CD4-positive, alpha-beta T cell treated with Interleukin-6 at 100 ng/mL for 8 hours (primary cell): ENCODE data around the gene EPHA3.

ENCODE experiments used
- DNase-seq: peaks from one replicate; pipeline ENCODE4 v3.0.0-alpha.2; 2020; ENCODE audit warnings: mixed read lengths, low spot score

Gene EPHA3

DNA sequence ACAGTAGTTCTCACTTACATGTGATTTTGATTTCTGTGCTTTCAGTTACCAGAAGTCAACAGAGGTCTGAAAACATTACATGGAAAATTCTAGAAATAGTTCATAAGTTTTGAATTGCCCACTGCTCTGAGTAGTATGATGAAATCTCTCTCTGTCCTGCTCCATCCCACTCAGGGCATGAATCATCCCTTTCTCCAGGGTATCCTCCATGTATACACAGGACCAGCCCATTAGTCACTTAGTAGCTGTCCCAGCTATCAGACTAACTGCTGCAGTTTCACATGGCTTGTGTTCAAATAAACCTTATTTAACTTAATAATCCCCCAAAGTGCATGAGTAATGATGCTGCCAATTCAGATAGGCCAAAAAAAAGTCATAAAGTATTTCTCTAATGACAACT is 38.6 kb downstream of the EPHA3 start:
- no peak for DNase-seq

DNA sequence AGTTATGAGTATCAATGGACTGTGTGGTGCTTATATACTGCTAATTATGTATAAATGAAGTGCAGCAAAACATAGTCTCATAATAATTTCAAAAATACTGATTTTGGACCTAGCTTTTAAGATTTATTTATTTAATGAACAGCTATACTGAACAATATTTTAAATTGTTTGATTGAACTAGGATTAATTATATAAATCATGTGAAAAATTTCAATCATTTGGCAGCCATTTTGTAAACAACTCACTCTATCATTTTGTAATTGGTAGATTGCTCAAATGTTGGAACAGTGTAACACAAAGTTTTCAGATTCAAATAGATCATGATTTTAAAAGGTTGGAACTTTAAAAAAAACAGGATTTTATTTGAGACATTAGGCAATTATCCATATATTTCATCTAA is 47.0 kb downstream of the EPHA3 start:
- DNase-seq, result no peak

DNA sequence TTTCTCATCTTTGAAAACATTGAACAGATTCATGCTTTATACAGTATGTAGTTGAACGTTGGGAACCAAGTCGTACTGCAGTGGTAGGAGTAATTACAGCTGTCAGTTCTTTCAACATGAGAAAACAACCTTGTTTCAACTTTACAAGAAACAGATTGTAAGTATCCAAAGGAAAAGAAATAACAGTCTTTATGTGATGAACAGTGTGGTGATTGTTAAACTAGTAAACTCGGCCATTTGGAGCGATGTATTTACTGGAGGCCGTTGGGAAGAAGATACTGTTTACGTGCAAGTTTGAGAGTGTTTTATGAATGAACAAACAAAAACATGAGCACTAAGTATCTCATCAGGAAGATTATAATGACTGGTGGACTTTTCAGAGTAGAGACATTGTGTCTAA is 48.4 kb downstream of the EPHA3 start:
- no peak for DNase-seq

DNA sequence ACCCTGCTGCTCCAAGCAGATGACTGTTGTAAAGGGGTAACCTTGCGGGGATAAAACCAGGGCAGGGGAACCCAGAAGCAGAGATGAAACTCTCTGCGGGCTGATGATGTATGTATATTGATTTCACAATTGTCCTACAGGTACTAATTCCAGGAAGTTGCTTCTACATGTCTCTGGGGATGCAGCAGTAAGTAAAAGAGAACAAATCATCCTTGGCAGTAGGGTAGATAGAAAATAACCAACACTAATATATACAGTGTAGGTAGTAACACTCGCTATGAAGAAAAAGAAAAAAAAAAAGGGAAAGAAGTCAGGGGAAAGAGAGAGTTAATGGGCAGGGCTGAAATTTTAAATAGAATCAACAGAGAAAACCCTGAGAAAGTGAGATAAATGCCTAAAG is 50.2 kb downstream of the EPHA3 start:
- DNase-seq, result no peak

DNA sequence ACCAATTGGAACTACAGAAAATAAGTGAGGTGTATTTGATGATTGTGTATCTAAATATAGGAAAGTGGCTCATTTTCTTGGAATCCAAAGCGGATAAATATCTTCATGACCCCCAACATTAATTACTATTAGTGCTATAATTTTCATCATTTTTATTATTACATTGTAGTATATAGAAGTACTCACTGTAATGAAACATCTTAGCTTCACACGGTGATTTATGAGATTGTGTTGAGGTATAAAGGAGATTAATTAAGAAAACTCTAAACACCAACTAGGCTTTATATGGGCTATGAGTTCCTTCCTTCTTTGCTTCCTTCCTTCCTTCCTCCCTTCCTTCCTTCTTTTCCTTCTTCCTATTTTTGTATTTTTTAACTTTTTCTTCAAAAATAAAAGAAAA is 52.2 kb downstream of the EPHA3 start:
- DNase-seq, result no peak

DNA sequence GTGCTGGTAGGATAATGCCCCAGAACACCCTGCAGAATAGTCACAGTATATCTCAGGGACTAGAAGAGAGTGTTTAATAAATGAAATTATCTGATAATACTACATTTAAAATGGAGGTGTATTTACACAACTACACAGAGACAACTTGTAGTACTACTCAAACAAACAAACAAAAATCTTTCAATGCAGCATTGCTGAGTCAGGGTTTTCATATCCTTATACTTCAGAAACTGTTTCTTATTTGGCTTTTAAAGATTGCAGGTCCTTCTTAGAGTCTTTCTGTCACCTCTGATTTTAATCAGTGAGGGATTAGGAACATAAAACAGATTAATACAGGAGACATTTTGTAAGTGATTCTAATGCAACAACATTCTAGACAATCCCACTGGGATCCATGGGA is 57.4 kb downstream of the EPHA3 start:
- DNase-seq, result no peak

DNA sequence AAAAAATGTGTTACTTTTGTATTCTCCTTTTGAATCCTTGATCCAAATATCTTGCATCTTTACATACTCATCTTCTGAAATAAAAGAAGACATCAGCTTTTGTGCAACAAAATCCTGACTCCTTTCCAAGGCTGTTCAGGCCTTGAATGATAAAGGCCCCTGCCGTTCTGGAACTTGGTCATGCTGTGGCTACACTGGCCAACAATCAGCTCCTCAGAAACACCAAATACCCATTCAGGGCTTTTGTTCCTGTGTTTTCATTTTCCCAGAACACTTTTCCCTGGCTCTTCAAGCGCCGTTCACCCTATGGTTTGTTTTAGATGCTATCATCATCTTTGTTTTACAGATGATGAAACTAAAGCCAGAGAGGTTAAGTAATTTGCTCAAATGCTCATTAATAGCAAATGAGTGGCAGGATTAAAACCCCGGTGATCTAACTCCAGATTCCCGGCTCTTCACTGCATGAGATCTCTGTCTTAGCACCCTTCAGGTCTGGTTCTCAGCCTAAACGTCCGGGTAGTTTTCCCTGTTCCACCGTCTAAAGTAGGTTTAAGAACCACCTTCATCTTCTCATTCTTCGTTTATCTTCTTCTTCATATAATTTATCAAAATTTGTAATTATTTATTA is 58.3 kb downstream of the EPHA3 start:
- DNase-seq, result no peak

DNA sequence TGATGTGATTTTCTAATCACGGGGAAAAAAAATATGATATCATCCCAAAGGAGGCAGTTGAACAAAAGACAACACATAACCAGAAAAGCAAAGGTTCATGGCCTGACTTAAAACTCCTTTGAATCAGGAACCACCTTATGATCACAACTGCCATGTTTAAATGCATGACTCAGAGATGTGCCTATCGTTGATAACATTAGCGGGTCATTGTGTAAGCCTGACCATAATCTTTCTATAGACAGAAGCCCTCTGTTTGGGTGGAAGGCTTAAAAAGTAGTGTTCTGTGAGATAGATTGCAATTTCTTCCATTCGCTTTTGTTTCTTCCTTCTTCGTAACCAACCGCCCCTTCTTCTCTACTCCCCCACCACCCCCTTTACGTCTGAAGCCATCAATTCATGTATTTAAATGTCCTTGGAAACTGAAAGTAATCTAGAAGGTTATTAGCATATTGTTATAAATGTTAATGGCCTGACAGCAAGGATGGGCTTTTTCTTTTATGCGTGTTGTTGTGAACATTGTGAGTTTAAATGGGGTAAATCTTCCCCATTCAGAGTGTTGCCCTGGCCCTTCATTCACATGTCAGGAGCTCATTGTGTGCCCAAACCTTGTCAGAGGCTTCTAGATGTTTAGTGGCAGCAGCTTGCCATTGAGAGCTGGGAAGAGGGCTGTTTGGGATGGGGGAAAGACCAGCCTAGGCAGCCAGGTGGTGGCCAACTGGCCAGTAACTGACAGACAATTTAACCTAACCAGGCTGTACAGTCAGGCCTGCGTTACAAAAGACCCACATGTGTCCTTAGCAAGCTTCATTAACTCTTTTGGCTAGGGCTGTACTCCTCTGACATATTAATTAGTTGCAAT is 64.5 kb downstream of the EPHA3 start:
- DNase-seq, result no peak

DNA sequence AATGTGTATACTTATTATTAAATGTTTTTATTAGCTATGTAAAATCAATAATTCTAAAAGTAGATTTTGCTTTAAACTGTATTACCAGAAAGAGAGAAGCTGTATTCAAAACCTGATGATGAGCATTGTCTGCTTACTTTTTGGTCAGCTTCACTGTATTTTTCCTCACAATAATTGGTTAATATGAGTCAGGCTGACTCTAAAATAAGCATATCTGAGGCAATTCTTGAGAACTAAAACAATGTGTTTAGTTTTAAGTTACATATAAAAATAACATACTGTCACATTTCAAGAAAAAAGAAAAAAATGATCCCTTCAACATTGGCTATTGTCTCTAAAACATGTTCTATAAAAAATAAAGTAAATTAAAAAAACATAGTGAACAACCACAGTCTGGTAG is 66.1 kb downstream of the EPHA3 start:
- DNase-seq, result no peak

DNA sequence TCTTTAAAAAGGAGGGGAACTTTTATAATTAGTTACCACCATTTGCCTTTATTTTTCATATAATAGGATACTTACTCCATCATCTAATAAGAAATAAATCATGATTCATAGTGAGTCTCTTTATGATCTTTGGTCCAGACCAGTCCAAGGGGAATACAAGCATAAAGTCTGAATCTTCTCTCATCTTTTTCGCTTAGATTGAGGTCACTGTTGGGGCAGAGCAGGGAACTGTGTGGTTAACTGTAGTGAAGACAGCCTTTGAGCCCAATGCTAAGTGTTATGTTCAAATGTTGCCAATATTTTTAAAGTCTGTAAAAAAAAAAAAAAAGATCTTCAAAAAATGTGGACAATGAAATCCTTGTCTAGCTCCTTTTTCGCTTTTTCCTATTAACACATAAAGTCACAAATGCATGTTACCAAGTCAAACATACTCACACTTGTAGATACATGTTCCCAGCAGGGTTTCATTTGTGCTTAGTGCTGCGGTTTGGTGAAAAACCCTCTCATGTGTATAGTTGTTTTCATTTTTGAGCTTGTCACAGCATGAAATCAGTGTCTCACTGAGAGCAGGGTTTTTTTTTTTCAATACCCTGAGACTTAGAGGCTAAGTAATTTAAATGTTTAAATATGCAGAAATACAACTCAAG is 72.1 kb downstream of the EPHA3 start:
- no peak for DNase-seq

DNA sequence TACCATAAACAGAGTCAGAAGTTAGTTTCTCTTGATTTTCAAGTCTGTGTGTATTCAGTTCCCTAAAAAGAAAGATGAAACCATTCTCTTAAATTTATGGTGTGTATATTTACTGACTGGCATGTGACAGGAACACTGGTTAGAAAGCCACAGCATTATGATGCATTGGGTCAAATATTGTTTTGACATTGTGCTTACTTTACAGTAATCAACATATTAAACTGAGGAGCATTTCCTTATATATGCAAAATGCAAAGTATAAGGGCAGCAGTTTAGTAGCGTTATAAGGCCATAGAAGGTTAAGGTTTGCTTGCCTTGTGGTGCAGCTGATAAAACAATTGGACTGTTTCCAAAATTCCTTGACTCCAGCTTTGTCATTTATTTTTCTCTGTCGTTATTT is 72.9 kb downstream of the EPHA3 start:
- DNase-seq, result no peak

DNA sequence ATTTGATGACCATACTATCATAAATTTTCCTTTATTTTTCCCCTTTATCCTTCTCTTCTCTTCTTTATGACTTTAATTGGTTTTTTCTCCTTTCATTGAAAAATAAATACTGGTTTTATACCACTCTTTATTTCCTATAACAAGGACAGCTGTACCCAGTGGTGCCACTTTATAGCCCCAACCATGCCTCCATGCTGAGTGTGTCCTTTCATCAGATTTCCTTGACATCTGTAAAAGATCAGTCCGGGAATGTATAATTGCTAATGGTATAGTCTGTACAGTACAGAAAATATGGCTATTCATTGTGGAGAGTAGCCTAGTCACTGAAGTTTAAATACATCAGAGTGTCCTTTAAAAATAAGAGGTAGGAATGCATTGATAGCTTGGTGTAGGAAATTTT is 74.6 kb downstream of the EPHA3 start:
- no peak for DNase-seq

DNA sequence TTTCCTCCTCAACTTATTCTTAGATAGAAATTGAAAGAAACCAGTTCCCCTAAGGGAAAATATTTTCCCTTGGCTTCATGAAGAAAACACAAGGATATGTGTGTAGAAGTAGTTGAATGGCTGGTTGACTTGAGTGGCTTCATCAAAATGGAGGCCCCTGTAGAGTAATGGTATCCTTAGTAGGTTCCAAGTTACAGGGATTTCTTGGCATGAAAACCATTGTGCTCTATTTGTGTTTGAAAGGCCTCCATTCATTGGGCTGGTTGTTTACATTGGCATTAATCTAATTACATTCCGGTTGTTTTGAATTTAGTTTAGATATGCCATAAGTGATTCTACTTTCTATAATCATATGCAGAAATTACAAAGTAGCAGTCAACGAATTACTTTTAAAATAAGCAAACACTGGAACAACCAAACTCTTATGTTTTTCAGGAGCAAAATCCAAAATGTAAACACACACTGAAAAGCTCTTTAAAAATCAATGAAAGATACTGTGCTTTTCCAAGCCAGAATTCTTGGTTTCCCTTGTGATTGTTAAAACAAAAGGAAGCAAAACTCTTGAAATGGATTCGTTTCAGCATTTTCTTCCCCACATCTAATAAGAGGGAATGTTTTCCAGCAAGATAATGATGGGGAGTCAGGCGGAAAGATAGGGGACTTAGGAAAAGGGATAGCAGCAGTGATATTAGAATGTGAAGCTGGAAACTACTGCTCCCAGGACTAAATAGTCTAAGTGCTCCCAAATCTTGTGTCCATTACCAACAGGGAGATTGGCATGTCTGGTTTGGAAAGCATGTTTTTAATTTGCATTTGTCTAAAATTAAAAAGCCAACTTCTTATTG is 77.0 kb downstream of the EPHA3 start:
- DNase-seq, result no peak

DNA sequence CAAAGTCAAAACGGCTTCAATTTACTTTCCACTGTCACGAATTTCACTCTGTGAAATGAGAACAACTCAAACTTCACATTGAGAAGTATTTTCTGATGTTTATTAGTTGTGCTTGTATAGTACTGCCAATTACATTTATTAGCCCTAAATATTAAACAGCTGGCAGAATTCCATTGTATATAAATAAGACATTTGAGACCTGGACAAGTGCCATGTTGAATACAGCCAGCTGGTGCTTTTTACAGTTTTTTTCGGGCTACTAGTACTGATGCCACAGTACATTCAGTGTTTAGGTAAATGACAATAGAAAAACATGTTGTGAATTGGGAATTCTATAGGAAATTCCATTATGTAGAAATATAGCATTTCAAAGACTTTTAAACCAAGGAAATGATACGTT is 79.0 kb downstream of the EPHA3 start:
- DNase-seq, result no peak

DNA sequence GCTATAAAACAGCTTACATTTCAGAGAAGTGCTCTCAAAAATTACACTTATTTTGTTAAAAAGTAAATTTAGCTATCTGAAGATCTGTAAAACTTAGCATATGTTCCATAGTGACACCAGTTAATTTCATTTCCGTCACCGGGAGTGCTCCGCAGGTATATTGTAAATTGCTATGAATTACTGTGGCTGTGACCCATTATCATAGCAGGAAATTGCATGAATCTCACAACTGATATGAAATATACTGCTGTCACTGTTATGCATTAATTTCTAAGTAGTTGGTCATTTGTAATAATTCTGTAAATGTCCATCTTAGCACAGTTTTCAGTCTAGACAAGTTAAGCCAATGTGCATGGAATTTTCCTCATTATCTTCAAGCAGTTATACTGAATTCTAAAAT is 91.2 kb downstream of the EPHA3 start:
- DNase-seq, result no peak

DNA sequence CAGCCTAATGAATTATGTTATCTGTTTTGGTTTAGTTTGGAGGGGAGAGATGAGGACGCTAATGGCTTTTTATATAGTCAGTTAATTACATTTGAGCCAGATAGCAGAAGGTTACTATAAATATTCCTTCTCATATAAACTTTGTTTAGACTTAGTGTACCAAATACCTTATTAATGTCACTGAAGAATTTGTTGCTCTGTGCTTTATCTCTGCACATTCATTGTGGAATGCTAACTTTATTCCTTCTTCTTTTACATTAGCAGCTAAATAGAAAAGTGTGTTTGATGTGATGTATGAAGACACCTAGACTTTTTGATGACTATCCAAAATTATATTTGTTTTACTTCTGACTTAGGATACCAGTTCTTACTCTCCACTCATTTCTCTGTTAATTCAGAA is 105.2 kb downstream of the EPHA3 start:
- DNase-seq, result no peak

DNA sequence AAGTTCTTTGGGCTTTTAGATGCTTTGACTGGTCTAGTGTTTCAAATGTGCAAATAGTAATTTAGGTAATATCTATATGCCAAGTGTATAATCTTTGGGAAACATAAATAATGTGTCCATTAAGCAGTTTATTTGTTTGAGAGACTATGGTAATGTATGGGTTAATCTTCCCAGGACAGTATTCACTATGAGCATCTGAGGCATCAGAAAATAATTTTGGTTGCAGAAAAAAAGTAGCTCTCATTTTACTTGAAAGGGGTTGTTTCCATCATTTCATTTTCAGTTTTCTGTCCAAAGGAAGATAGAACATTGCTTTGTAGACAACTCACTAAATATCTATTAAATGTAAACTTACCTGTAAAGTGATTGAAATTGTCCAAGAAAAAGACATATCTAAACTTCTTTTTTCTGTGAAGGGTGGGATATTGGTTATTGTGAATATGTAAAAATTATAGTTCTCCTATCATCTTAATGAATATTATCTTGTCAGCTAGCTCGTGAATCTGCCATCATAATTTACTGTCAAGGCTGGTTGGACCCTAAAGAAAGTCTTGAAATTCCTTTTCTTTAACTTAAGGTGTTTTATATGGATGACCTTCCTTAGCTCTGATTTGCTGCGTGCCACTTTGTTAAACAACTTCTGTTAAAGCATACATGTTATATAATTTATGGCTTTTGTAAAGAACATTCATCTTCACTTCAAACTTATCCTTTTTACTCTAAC is 108.8 kb downstream of the EPHA3 start:
- DNase-seq, result no peak

DNA sequence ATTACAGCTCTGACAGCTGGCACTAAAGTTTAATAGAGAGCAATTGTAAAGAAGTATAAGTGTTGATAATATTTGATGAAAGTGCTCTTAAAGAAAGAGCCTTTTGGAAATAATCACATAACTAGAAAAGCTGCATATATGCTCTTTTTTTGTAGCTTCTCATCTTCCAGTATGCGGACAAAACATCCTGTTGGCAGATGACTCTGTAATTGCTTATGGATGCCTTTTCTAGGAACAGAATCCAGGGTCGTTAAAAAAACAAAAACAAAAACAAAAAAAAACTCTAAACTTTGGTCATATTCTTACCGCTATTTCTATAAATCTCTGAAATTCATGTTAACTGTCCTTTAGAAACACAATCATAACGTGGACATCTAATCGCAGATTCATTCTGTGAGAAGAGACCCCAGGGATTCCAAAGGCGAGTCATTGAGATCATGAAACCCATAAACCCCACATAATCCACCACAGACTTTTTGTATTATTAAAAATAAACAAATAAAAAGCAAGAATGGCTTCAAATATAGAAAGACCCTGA is 109.8 kb downstream of the EPHA3 start:
- DNase-seq, result no peak

DNA sequence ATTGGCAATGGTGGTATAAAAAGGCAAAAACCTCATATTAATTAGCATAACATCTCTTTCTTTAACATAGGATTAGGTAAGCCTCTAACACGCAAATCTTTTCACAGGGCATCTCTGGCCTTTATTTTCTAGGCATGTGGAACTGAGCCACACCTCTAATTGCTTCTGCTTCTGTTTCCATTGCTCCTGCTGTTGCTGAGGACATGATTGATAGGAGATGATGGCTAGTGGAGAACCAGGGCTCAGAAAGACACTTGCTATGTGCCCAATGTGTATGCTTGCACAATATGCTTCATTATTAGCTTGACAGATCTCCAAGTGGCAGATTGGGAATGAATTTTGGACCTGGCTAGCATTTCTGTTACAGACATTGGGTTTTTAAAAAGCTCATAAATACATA is 114.5 kb downstream of the EPHA3 start:
- DNase-seq, result no peak

DNA sequence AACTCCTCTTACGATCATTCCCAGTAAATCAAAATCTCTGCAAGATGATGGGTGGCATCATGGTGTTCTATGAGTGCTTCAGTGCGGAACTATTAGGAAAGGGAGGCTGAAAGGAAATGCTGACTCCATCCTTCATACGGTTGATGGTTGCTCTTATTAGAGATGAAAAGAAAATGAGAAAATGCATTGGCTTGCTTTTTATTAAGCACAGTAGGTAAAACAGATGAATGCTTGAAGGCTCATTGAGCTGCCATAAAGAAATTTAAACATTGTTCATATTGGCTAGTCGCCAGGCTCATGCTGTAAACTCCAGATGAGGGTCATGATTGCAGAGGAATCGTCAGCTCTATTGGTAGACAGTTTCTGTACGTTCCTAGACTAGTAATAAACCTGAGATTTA is 115.8 kb downstream of the EPHA3 start:
- no peak for DNase-seq

DNA sequence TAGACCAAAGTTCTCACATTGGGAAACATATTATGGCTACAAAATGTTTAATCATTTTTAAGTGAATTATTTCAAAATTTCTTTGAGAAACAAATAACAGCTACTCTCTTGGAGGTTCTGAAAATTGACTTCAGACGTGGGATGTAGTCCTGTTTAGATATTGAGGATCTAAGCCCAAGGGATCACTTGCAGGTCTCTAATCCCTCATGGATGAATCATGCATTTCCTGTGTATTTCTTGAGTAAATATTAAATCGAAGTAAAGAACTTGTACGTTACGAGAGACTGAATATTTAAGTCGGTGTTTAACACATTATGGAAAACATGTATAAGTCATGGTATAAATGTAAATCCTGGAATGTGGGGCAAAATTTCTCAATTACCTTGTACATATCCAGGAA is 119.8 kb downstream of the EPHA3 start:
- no peak for DNase-seq

DNA sequence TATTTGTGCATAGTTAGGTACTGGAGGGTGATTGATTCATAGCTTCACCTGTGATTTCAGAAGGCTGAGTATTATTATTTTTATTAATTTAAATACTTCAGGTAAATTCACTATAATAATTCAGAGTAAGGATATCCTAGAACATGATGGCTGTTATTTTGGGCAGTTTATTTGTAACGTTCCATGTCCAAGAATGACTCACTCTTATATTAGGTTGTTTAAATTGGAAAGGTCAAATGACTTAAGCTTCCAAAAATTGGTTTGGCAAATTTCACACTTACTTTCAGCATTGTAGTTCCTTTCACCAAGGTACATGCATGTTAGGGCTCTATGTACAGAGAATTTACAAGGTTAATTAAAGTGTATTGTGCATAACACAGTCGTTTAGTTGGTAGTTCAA is 120.2 kb downstream of the EPHA3 start:
- DNase-seq, result no peak
